Fibroblast of lung (primary cell): ENCODE measurements around the gene FAM133A. TPM values are rescaled to one million over a fixed set of nuclear protein-coding genes. Genes with fewer than 3 reads are reported as not detected.

Source experiments
- DNase-seq, 2 donors: peaks; one replicate each; pipeline versions ENCODE4 v3.0.0 to v3.0.0-alpha.2; 2010; ENCODE audit warnings: low read depth in 2 of 2
- H2AFZ ChIP-seq: 2 replicates; pipeline ENCODE4 v1.5.1; 2012; ENCODE audit warnings: low read length, control low read depth, inconsistent platforms
- H3K27ac ChIP-seq: 2 replicates; pipeline ENCODE4 v1.5.1; 2011; ENCODE audit warnings: low read length, control low read depth; ENCODE audit not compliant: insufficient read depth
- H3K27me3 ChIP-seq: 2 replicates; pipeline ENCODE4 v1.5.1; 2011; ENCODE audit warnings: mild to moderate bottlenecking, low read length; ENCODE audit not compliant: control insufficient read depth, insufficient read depth
- H3K36me3 ChIP-seq: 2 replicates; pipeline ENCODE4 v1.5.1; 2011; ENCODE audit warnings: low read length; ENCODE audit not compliant: control insufficient read depth, insufficient read depth
- H3K4me1 ChIP-seq: 2 replicates; pipeline ENCODE4 v1.5.1; 2011; ENCODE audit warnings: low read length; ENCODE audit not compliant: control insufficient read depth, insufficient read depth; ENCODE audit errors: extremely low read depth
- H3K4me2 ChIP-seq: 2 replicates; pipeline ENCODE4 v1.5.1; 2011; ENCODE audit warnings: low read length, control low read depth; ENCODE audit not compliant: insufficient read depth; ENCODE audit errors: extremely low read depth
- H3K4me3 ChIP-seq, 4 experiments: fragments of 200-600 bp in 1 of 4; sonication (generic) in 1 of 4; replicated peaks in 1 of 4; 2 replicates each; pipeline ENCODE4 v1.5.1; 2011 to 2016; ENCODE audit warnings: low read length in 4 of 4, low read depth in 3 of 4, mild to moderate bottlenecking in 3 of 4, control low read depth in 2 of 4, inconsistent platforms in 1 of 4, mixed read lengths in 1 of 4; ENCODE audit not compliant: insufficient read depth in 1 of 4; ENCODE audit errors: control extremely low read depth in 1 of 4
- H3K79me2 ChIP-seq: 2 replicates; pipeline ENCODE4 v1.5.1; 2012; ENCODE audit warnings: mild to moderate bottlenecking, low read length, inconsistent platforms; ENCODE audit not compliant: control insufficient read depth, insufficient read depth
- H3K9ac ChIP-seq: 2 replicates; pipeline ENCODE4 v1.5.1; 2011; ENCODE audit warnings: mild to moderate bottlenecking, low read length, control low read depth; ENCODE audit not compliant: insufficient read depth
- H3K9me3 ChIP-seq: 2 replicates; pipeline ENCODE4 v1.5.1; 2012; ENCODE audit warnings: low read depth, low read length; ENCODE audit not compliant: control insufficient read depth, insufficient read depth
- H4K20me1 ChIP-seq: 2 replicates; pipeline ENCODE4 v1.5.1; 2011; ENCODE audit warnings: low read length; ENCODE audit not compliant: control insufficient read depth, insufficient read depth; ENCODE audit errors: extremely low read depth
- CTCF ChIP-seq, 2 donors: IDR thresholded peaks in 1 of 2; conservative IDR thresholded peaks in 1 of 2; 1 replicate in 1 of 2; 2 replicates in 1 of 2; pipeline ENCODE4 v1.5.1; 2011 to 2012; ENCODE audit warnings: low read length in 2 of 2, control low read depth in 1 of 2, inconsistent platforms in 1 of 2, low read depth in 1 of 2, mild to moderate bottlenecking in 1 of 2
- EZH2 ChIP-seq: IDR thresholded peaks from 2 replicates; pipeline ENCODE4 v1.5.1; 2012; ENCODE audit warnings: low read length, control low read depth, mild to moderate bottlenecking; ENCODE audit errors: missing control alignments
- polyA plus RNA-seq, 2 donors: library from polyadenylated mRNA; depleted of rRNA in 1 of 2; stranded (reverse) in 1 of 2; unstranded in 1 of 2; fragments of >200 nt; gene quantifications; 2 replicates each; pipeline ENCODE4 v1.2.1, GENCODE V29; 2011 to 2012; ENCODE audit warnings: missing spikeins in 1 of 2
- total RNA-seq: library from RNA; depleted of rRNA; stranded (reverse); fragments of >200 nt; gene quantifications from 2 replicates; pipeline ENCODE4 v1.2.1, GENCODE V29; 2014

FAM133A gene
- total and polyA plus RNA-seq, 2 donors (not counting 1 experiment from before 2014, with no cell fraction given): 0.03 to 0.17 TPM

- no peaks in the 10 kb centered on the region for H3K9me3 ChIP-seq
- H3K4me3 ChIP-seq: no peak overlapping the region
- no peak for DNase-seq
- H3K9ac ChIP-seq: no peak overlapping the region
- H3K79me2 ChIP-seq: no peaks in the 10 kb centered on the region
- no peaks in the 10 kb centered on the region for H3K36me3 ChIP-seq
- no peak overlapping the region for H2AFZ ChIP-seq
- H3K4me1 ChIP-seq: no peaks in the 10 kb centered on the region
- no peaks in the 10 kb centered on the region for H3K27me3 ChIP-seq
- H3K4me2 ChIP-seq: no peak overlapping the region
- no peaks in the 10 kb centered on the region for H4K20me1 ChIP-seq
- TF ChIP-seq EZH2 (no peak), CTCF (conservative IDR thresholded peaks at IDR 0.05 in 1 of 2, IDR thresholded peaks at IDR 0.05 in 1 of 2; ENCODE audit: low read depth in 1 of 2, low read length in 2 of 2) (no peak)
- no peak overlapping the region for H3K27ac ChIP-seq
Observed at GRCh38 chrX:93660575-93660974, 13.4 kb upstream of the FAM133A start.

GRCh38 chrX:93673056-93673868 is 744 bp upstream of the FAM133A start, which contains the start of gene NAP1L3:
Gene NAP1L3 (minus strand): TSS chrX:93673578. CDS start chrX:93673304, 274 bp downstream.
- H3K36me3 ChIP-seq: no peaks in the 10 kb centered on the region
- peak within 1 kb of the TSS; percentile 38 to 67 (median 54) for H3K4me3 ChIP-seq
- H3K9ac ChIP-seq: peak within 1 kb of the TSS; percentile 44
- H3K79me2 ChIP-seq: no peaks in the 10 kb centered on the region
- H3K27me3 ChIP-seq: no peaks in the 10 kb centered on the region
- no peaks in the 10 kb centered on the region for H3K4me1 ChIP-seq
- no peaks in the 10 kb centered on the region for H3K9me3 ChIP-seq
- H2AFZ ChIP-seq: peak within 1 kb of the TSS; percentile 84
- H3K27ac ChIP-seq: peak within 1 kb of the TSS; percentile 54
- TF ChIP-seq CTCF (conservative IDR thresholded peaks at IDR 0.05 in 1 of 2, IDR thresholded peaks at IDR 0.05 in 1 of 2; ENCODE audit: low read depth in 1 of 2, low read length in 2 of 2) (no peak), EZH2 (no peak)
- H4K20me1 ChIP-seq: no peaks in the 10 kb centered on the region
- peak within 1 kb of the TSS; percentile 71 for H3K4me2 ChIP-seq
- peak; percentile 62 to 88 for DNase-seq

GRCh38 chrX:93695981-93696380 is 22.0 kb downstream of the FAM133A start:
- Histone ChIP-seq H3K79me2 (no peaks in the 10 kb centered on the region), H3K27ac (no peak overlapping the region), H3K9ac (no peak overlapping the region), H2AFZ (no peak overlapping the region), H3K4me2 (no peak overlapping the region), H4K20me1 (no peaks in the 10 kb centered on the region), H3K27me3 (no peaks in the 10 kb centered on the region), H3K4me1 (no peaks in the 10 kb centered on the region), H3K4me3 (no peak overlapping the region), H3K9me3 (no peaks in the 10 kb centered on the region), H3K36me3 (no peaks in the 10 kb centered on the region)
- TF ChIP-seq EZH2: no peak
- DNase-seq: no peak
